Loucy (cell line): ENCODE data around the gene ZRANB1.

ENCODE experiments used
- H2AFZ ChIP-seq: fragments of 200-600 bp; sonication (generic); 2 replicates; pipeline ENCODE4 v1.6.0; 2016; ENCODE audit warnings: antibody characterized with exemption, mild to moderate bottlenecking, low read length, moderate library complexity
- H3F3A ChIP-seq: fragments of 200-600 bp; 2 replicates; pipeline ENCODE4 v1.6.0; 2016; ENCODE audit warnings: antibody characterized with exemption, low read depth, mild to moderate bottlenecking
- H3K27me3 ChIP-seq: fragments of 200-600 bp; sonication (generic); 2 replicates; pipeline ENCODE4 v1.6.1; 2014; ENCODE audit warnings: low read length, mild to moderate bottlenecking; ENCODE audit not compliant: insufficient read depth, poor library complexity, severe bottlenecking
- H3K36me3 ChIP-seq: fragments of 200-600 bp; sonication (generic); 2 replicates; pipeline ENCODE4 v1.6.1; 2016; ENCODE audit warnings: low read length; ENCODE audit not compliant: insufficient read depth
- H3K4me1 ChIP-seq: fragments of 200-600 bp; sonication (generic); 2 replicates; pipeline ENCODE4 v1.5.1; 2014; ENCODE audit warnings: low read length, mild to moderate bottlenecking; ENCODE audit not compliant: insufficient read depth, poor library complexity, severe bottlenecking
- H3K4me2 ChIP-seq: fragments of 200-600 bp; sonication (generic); 2 replicates; pipeline ENCODE4 v1.6.0; 2014; ENCODE audit warnings: antibody characterized with exemption, low read length, low read depth, mild to moderate bottlenecking; ENCODE audit not compliant: poor library complexity, severe bottlenecking
- H3K4me3 ChIP-seq: fragments of 200-600 bp; sonication (generic); 2 replicates; pipeline ENCODE4 v1.5.1; 2014; ENCODE audit warnings: low read length, mild to moderate bottlenecking, mixed read lengths; ENCODE audit not compliant: poor library complexity, severe bottlenecking
- H3K79me2 ChIP-seq: fragments of 200-600 bp; sonication (generic); 2 replicates; pipeline ENCODE4 v1.6.1; 2014; ENCODE audit warnings: low read length; ENCODE audit not compliant: insufficient read depth
- H3K9ac ChIP-seq: fragments of 200-600 bp; sonication (generic); 2 replicates; pipeline ENCODE4 v1.6.0; 2014; ENCODE audit warnings: mild to moderate bottlenecking, low read depth, low read length, moderate library complexity; ENCODE audit not compliant: poor library complexity, severe bottlenecking
- H3K9me2 ChIP-seq: fragments of 200-600 bp; sonication (generic); replicated peaks from 2 replicates; pipeline ENCODE4 v1.6.1; 2016; ENCODE audit warnings: low read depth, low read length, mixed read lengths
- H3K9me3 ChIP-seq: fragments of 200-600 bp; sonication (generic); 2 replicates; pipeline ENCODE4 v1.6.1; 2014; ENCODE audit warnings: mild to moderate bottlenecking, antibody characterized with exemption, low read length, low read depth; ENCODE audit not compliant: insufficient read depth
- H4K20me1 ChIP-seq: fragments of 200-600 bp; sonication (generic); 2 replicates; pipeline ENCODE4 v1.6.0; 2014; ENCODE audit warnings: antibody characterized with exemption, low read length, mild to moderate bottlenecking; ENCODE audit not compliant: insufficient read depth, poor library complexity, severe bottlenecking
- CTCF ChIP-seq: fragments of 200-600 bp; sonication (generic); conservative IDR thresholded peaks from 2 replicates; pipeline ENCODE4 v1.5.1; 2014; ENCODE audit warnings: mild to moderate bottlenecking, antibody characterized with exemption, low read length
- EZH2phosphoT487 ChIP-seq: fragments of 200-600 bp; IDR thresholded peaks from 2 replicates; pipeline ENCODE4 v1.6.1; 2018; ENCODE audit warnings: antibody characterized with exemption, mild to moderate bottlenecking, moderate library complexity, borderline replicate concordance

Gene ZRANB1

GRCh38 chr10:125006921-125007426, 65.1 kb downstream of the ZRANB1 start:
- Histone ChIP-seq H3K9me3 (no peaks in the 10 kb centered on the region), H2AFZ (no peak overlapping the region), H3F3A (no peaks in the 10 kb centered on the region), H3K79me2 (no peaks in the 10 kb centered on the region), H3K9me2 (no peaks in the 10 kb centered on the region), H3K9ac (no peak overlapping the region), H3K4me3 (no peak overlapping the region), H4K20me1 (no peaks in the 10 kb centered on the region), H3K4me2 (no peak overlapping the region), H3K36me3 (no peaks in the 10 kb centered on the region), H3K27me3 (no peaks in the 10 kb centered on the region), H3K4me1 (no peaks in the 10 kb centered on the region)
- TF ChIP-seq EZH2phosphoT487 (no peak), CTCF (no peak)

DNA sequence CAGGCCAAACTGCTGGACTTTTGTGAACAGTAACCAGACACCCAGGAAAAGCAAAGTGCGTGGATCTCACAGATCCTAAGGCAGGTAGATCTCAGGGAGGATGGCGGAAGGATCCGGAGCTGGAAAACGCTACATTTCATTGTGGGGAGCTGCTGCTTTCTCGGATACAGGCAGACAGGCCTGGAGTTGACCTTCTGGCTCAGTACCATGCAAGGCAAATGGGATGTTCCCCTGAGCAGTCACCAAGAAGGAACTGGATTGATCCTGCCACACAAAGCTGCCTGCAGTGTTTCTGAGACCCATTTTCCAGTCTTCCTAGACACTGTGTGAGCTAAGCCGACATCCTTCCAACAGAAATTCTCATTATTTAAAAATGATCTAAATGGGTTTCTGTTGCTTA, 65.5 kb downstream of the ZRANB1 start:
- Histone ChIP-seq H3K9me3 (no peaks in the 10 kb centered on the region), H3K9me2 (no peaks in the 10 kb centered on the region), H3K4me3 (no peak overlapping the region), H3K36me3 (no peaks in the 10 kb centered on the region), H3K4me1 (no peaks in the 10 kb centered on the region), H4K20me1 (no peaks in the 10 kb centered on the region), H3K4me2 (no peak overlapping the region), H3K27me3 (no peaks in the 10 kb centered on the region), H2AFZ (no peak overlapping the region), H3K9ac (no peak overlapping the region), H3K79me2 (no peaks in the 10 kb centered on the region), H3F3A (no peaks in the 10 kb centered on the region)
- TF ChIP-seq CTCF (no peak), EZH2phosphoT487 (no peak)

DNA sequence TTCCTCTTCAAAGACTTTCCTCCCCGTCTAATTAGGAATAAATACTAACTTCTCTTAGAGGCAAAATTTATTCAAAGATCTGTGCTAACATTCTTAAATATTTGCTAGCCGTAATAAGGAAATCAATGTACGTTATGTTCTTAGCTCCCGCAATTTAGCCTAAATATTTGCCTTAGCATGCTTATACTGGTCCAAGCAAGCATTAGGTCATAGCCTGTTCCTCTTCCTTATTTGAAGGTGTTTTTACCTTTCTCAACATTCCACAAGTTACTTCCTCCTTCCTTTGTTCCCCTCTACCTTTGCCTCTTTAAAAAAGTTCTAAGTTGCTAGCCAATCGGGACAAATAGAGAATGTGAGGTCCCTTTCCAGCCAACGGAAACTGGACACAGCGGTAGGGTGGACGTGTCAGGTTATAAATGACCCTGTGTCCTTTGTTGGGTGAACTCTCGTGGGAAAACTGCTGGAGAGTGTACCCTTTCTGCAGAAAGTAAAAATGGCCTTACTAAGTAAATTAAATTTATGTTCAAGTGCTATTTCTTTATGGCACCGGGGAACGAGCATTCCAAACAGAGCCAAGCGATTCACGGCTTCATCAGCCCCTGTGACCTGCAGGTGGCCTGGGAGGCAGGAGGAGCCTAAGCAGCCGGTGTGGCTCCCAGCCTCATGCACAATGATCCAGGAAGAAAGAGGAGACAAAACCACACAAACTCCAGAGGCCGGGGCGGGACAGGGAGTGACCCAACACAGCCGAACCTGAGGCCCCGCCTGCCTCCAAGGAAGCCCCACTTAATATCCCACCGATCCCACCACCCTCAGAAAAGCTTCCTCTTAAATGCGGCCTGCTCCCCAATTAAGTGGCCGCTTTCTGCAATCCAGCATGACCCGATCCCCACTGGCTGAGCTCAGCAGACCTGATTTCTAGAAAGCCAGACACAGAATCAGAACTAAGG, 67.0 kb downstream of the ZRANB1 start:
- no peak overlapping the region for H3K4me2 ChIP-seq
- no peaks in the 10 kb centered on the region for H3K79me2 ChIP-seq
- no peaks in the 10 kb centered on the region for H3K4me1 ChIP-seq
- no peak overlapping the region for H3K9ac ChIP-seq
- no peaks in the 10 kb centered on the region for H3K9me2 ChIP-seq
- H3K9me3 ChIP-seq: no peaks in the 10 kb centered on the region
- no peaks in the 10 kb centered on the region for H3F3A ChIP-seq
- TF ChIP-seq EZH2phosphoT487 (no peak), CTCF (no peak)
- H2AFZ ChIP-seq: no peak overlapping the region
- H3K36me3 ChIP-seq: no peaks in the 10 kb centered on the region
- H4K20me1 ChIP-seq: no peaks in the 10 kb centered on the region
- no peak overlapping the region for H3K4me3 ChIP-seq
- H3K27me3 ChIP-seq: no peaks in the 10 kb centered on the region
